ENCODE data around the gene RPL6. TPM values are rescaled to one million over a fixed set of nuclear protein-coding genes. Genes with fewer than 3 reads are reported as not detected.

RPL6 gene
- total and polyA plus RNA-seq, 9 of the 15 experiments (the other 6 are each of a cell fraction or from before 2014, with no cell fraction given) = 1,519 to 3,103 (median 2,396) TPM

GRCh38 chr12:112380663-112381405 is 28.6 kb downstream of the RPL6 start (continued):
- TF ChIP-seq THAP7 (CRISPR knock-in tag; IDR thresholded peaks at IDR 0.05) (no peak), CBX2 (IDR thresholded peaks at IDR 0.05; ENCODE audit: insufficient read depth, low read length, poor library complexity, severe bottlenecking) (no peak), EP400 (IDR thresholded peaks at IDR 0.05) (no peak), ZNF280A (IDR thresholded peaks at IDR 0.05; ENCODE audit: low read depth, partially characterized antibody) (no peak), MAZ (CRISPR knock-in tag; conservative IDR thresholded peaks at IDR 0.05 in 1 of 2, IDR thresholded peaks at IDR 0.05 in 1 of 2) (no peak), MTA1 (IDR thresholded peaks at IDR 0.05; ENCODE audit: borderline replicate concordance) (no peak), ZC3H8 (IDR thresholded peaks at IDR 0.05) (no peak), CBX5 (IDR thresholded peaks at IDR 0.05; ENCODE audit: borderline replicate concordance, low read depth) (no peak), RBBP5 (IDR thresholded peaks at IDR 0.05; ENCODE audit: borderline replicate concordance, insufficient read depth, low read length, poor library complexity, severe bottlenecking) (peak; percentile 16), ZNF184 (CRISPR knock-in tag; IDR thresholded peaks at IDR 0.05) (no peak), CUX1 (CRISPR knock-in tag; IDR thresholded peaks at IDR 0.05) (no peak), ZSCAN29 (IDR thresholded peaks at IDR 0.05) (no peak), HES1 (IDR thresholded peaks at IDR 0.05; ENCODE audit: low read depth) (no peak), MBD1 (CRISPR knock-in tag; IDR thresholded peaks at IDR 0.05) (peak; percentile 62; the same call in 1 of the 2 replicates), XRCC3 (IDR thresholded peaks at IDR 0.05) (no peak)

All from K562 (cell line).